ENCODE data around the gene EIF2B4. TPM values are rescaled to one million over a fixed set of nuclear protein-coding genes. Genes with fewer than 3 reads are reported as not detected.

The EIF2B4 gene
- total and polyA plus RNA-seq, 2 of the 8 experiments (the other 6 are each of a cell fraction or from before 2014, with no cell fraction given): 60.0 to 63.2 TPM

GRCh38 chr2:27356056-27356381 lies 14.1 kb downstream of the EIF2B4 start (continued):
- TF ChIP-seq CHD7 (IDR thresholded peaks at IDR 0.05; ENCODE audit: insufficient replicate concordance, low read length): no peak
- TF ChIP-seq GTF2F1 (IDR thresholded peaks at IDR 0.05; ENCODE audit: borderline replicate concordance, low read depth, low read length): no peak
- TF ChIP-seq MAX (IDR thresholded peaks at IDR 0.05): no peak
- no peak for TF ChIP-seq YY1 (IDR thresholded peaks at IDR 0.05; ENCODE audit: low read depth, low read length)
- TF ChIP-seq ZNF274 (IDR thresholded peaks at IDR 0.05; ENCODE audit: borderline replicate concordance, extremely low read depth, low read length): no peak
- no peak for TF ChIP-seq CEBPB (IDR thresholded peaks at IDR 0.05; ENCODE audit: low read depth, low read length)
- no peak for TF ChIP-seq SIX5 (IDR thresholded peaks at IDR 0.05; ENCODE audit: low read depth, low read length)
- TF ChIP-seq FOSL1 (IDR thresholded peaks at IDR 0.05; ENCODE audit: insufficient read depth, low read depth, low read length): no peak
- TF ChIP-seq SRF (IDR thresholded peaks at IDR 0.05; ENCODE audit: low read depth, low read length): no peak
